Measurements from ENCODE around the gene PPFIA4.

Gene PPFIA4

GRCh38 chr1:203099805-203100515 lies 73.7 kb downstream of the PPFIA4 start:
- DNase-seq (ENCODE audit: low read depth in 2 of 2) = no peak

GRCh38 chr1:203100516-203100869 lies 74.2 kb downstream of the PPFIA4 start:
- DNase-seq (ENCODE audit: low read depth in 2 of 2) = no peak

- no peak for DNase-seq (ENCODE audit: low read depth in 2 of 2)
Measured at GRCh38 chr1:203101813-203102634, 75.7 kb downstream of the PPFIA4 start.

GRCh38 chr1:203103216-203103615 lies 76.9 kb downstream of the PPFIA4 start:
- no peak for DNase-seq (ENCODE audit: low read depth in 2 of 2)

DNA sequence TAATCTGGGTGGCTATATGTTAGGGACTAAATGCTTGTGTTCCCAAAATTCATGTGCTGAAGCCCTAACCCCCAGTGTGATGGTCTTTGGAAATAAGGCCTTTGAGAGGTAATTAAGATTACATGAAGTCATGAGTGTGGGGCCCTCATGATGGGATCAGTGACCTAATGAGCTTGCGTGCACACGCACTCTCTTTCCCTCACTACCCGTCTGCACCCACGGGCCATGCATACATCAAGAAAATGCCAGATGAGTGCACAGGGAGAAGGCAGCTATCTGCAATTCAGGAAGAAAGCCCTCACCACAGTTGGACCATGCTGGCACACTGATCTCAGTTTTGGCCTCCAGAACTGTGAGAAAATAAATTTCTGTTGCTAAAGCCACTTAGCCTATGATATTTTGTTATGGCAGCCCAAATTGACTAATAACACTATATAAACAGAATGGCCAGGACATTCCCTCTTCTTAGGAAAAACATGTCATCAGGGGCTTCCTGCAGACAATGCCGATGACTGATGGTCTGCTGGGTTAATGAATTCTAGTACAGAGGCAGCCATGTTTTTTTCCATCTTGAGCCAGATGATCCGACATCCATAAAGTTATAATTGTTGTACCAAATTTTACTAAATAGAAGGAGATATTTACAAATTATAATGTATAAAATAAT lies 77.7 kb downstream of the PPFIA4 start:
- DNase-seq (ENCODE audit: low read depth in 2 of 2) = no peak

GRCh38 chr1:203104789-203105390 lies 78.6 kb downstream of the PPFIA4 start:
- no peak for DNase-seq (ENCODE audit: low read depth in 2 of 2)

DNA sequence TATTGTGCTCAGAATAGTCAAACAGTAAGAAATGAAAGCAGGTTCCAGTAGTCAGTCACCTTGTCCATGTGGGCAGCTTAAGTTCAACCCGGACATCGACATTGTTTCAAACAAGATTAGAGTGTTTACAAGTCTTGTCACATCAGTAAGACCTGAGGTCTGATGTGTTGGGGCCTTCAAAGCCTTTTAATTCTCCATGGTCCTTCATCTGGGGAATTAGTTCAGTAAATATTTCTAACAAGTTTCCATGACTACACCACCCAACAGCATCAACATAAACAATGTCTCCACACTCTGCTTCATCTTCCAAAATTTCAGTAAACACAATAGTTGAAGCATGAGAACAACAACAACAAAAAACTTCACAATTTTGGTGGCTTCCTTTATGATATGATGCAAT lies 86.2 kb downstream of the PPFIA4 start:
- no peak for DNase-seq (ENCODE audit: low read depth in 2 of 2)

GRCh38 chr1:203113308-203113707 lies 87.0 kb downstream of the PPFIA4 start:
- DNase-seq (ENCODE audit: low read depth in 2 of 2) = no peak

- DNase-seq (ENCODE audit: low read depth in 2 of 2) = no peak
Measured at GRCh38 chr1:203114202-203114601, 87.9 kb downstream of the PPFIA4 start.

GRCh38 chr1:203116091-203116820 lies 90.0 kb downstream of the PPFIA4 start:
- no peak for DNase-seq (ENCODE audit: low read depth in 2 of 2)

- DNase-seq (ENCODE audit: low read depth in 2 of 2) = peak in 1 of 2 donors; percentile 35
Measured at GRCh38 chr1:203117611-203118575, 91.6 kb downstream of the PPFIA4 start.

GRCh38 chr1:203120325-203121153 lies 94.2 kb downstream of the PPFIA4 start:
- no peak for DNase-seq (ENCODE audit: low read depth in 2 of 2)

- no peak for DNase-seq (ENCODE audit: low read depth in 2 of 2)
Measured at GRCh38 chr1:203121186-203122015, 95.1 kb downstream of the PPFIA4 start.

- no peak for DNase-seq (ENCODE audit: low read depth in 2 of 2)
Measured at GRCh38 chr1:203122159-203122558, 95.9 kb downstream of the PPFIA4 start.

DNA sequence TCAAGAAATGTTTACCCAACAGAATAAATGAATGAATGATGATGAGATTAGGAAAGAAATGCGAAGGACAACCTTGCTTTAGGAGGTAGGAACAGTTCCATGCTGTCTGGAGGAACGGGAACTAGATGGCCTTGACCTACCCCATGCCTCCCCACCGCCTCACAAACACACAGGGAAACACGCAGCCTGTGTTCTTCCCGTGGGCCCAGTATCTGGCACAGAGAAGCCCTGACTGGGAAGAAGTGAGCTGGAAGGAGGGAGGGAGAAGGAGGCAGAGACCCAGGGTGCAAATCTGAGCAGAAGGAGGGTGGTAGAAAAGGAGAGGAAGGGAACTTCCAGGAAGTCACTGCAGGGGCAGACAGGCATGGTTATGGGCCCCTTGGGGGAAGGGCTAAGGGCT lies 97.7 kb downstream of the PPFIA4 start:
- DNase-seq (ENCODE audit: low read depth in 2 of 2) = no peak

DNA sequence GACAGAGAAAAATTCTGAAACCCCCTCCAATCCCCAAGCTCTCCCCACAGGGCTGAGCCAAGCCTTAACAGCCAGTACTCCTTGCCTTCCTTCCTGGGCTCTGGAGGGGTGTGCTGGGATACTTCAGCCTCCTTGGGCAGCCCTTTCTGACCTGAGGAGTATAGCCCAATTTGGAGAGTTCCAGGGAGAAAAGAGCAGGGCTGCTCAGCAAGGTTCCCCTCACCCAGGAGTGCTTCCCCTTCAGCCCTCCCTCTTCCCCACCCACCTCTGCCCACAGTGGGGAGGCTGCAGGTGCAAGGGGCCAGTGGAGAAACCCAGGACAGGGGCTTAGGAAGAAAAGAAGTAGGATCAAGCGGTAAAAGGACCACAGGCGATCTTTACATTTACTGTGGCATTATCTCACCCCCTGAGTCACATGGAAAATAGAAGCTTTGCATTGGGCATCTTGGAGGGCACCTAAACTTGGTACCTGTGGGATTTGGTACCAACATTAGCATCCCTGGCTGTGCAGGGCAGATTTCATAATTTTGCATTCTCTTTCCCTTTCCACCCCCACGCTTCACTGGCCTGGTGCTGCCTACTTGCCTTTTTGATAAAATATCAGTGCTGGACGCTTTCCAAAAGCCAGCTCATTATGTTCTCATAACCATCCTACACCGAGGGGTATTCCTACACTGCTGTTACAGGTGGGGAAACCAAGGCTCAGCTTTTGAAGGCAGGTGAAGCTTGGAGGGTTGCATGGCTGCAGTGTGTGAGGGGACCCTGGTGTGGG lies 98.4 kb downstream of the PPFIA4 start:
- no peak for DNase-seq (ENCODE audit: low read depth in 2 of 2)

- no peak for DNase-seq (ENCODE audit: low read depth in 2 of 2)
Measured at GRCh38 chr1:203126151-203126865, 100.0 kb downstream of the PPFIA4 start.
